Measurements from ENCODE around the gene AFF3.
A peak's percentile ranks its signal among the peaks of the same experiment; 100 is the strongest.
"Not testable (repeated sequence)": the region's sequence is repeated elsewhere in the genome, so short reads cannot be mapped to it uniquely, and the experiment has no call there.

The AFF3 gene, protein sequence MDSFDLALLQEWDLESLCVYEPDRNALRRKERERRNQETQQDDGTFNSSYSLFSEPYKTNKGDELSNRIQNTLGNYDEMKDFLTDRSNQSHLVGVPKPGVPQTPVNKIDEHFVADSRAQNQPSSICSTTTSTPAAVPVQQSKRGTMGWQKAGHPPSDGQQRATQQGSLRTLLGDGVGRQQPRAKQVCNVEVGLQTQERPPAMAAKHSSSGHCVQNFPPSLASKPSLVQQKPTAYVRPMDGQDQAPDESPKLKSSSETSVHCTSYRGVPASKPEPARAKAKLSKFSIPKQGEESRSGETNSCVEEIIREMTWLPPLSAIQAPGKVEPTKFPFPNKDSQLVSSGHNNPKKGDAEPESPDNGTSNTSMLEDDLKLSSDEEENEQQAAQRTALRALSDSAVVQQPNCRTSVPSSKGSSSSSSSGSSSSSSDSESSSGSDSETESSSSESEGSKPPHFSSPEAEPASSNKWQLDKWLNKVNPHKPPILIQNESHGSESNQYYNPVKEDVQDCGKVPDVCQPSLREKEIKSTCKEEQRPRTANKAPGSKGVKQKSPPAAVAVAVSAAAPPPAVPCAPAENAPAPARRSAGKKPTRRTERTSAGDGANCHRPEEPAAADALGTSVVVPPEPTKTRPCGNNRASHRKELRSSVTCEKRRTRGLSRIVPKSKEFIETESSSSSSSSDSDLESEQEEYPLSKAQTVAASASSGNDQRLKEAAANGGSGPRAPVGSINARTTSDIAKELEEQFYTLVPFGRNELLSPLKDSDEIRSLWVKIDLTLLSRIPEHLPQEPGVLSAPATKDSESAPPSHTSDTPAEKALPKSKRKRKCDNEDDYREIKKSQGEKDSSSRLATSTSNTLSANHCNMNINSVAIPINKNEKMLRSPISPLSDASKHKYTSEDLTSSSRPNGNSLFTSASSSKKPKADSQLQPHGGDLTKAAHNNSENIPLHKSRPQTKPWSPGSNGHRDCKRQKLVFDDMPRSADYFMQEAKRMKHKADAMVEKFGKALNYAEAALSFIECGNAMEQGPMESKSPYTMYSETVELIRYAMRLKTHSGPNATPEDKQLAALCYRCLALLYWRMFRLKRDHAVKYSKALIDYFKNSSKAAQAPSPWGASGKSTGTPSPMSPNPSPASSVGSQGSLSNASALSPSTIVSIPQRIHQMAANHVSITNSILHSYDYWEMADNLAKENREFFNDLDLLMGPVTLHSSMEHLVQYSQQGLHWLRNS (N-terminal part only)

DNA sequence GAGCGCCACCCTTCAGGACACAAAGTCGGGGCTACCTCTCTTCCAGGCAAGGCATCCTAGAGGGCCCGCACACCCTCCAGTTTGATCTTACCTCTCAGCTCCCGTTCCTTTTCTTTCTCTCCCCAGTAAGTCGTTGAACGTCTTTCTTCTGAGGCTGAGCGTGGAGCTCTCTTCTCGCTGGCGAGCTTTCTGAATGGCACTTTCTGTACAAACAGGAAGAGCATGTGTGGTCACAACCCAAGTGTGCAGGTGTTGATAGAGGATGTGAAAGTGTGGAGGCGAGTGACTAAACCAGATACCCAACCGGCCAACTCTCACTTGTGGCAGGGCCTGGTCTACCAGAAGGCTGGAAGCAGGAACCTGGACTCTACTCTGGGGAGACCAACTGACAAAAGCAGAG is at the start of gene AFF3:
Gene AFF3, minus strand, starts transcription at position 198 of the 400 bp plus-strand sequence. CDS start 38,136 bp downstream, outside the sequence.
- peak; percentile 44 to 55 for DNase-seq

DNA sequence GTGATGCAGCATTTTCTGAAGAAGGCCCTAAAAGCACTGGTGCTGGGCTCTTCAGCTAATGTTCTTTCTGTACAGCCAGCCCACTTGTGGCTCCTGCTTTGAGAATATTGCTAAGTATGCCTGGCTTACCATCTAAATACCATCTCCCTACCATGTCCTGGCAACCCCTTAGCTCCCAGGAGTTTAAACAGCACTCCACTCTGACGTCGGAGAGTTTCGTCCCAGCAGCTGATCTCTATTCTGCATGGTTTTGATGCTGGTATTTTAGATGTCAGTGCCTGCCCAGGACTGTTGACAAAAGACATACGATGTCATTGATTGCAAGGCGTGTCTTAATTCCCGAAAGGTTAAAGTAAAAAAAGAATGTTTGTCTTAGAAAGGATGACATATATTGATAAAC is 47.0 kb upstream of the AFF3 start:
- DNase-seq: no peak

DNA sequence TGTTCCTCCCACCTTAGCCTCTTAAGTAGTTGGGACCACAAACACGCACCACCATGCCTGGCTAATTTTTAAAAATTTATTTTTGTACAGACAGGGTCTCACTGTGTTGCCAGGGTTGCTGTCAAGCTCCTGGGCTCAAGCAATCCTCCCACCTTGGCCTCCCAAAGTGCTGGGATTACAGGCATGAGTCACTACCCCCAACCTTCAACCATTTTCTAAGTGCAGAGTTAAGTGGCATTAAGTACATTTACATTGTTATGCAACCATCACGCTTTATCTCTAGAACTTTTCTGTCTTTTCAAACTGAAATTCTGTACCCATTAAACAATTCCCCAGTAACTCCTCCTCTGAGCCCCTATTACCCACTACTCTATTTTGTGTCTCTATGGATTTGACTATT is 45.9 kb upstream of the AFF3 start:
- no peak for DNase-seq

DNA sequence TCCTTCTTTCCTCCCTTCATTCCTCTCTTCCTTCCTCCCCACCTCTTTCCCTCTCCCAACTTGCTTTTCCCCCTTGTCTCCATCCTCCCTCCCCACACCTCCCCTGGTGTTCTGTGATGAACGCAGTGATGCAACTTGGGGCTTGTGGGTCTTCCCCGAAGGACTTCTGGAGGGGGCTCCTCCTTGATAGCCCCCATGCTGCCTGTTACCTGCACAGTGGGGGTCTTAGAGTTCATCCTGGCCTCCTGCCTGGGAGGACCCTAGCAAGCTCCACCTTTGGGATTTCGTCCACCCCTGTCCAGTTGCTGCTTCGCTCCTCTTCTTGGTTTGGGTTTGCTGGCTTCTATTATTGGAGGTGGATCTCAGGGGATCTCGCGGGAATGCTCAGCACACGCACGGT is 43.7 kb upstream of the AFF3 start:
- DNase-seq: no peak

DNA sequence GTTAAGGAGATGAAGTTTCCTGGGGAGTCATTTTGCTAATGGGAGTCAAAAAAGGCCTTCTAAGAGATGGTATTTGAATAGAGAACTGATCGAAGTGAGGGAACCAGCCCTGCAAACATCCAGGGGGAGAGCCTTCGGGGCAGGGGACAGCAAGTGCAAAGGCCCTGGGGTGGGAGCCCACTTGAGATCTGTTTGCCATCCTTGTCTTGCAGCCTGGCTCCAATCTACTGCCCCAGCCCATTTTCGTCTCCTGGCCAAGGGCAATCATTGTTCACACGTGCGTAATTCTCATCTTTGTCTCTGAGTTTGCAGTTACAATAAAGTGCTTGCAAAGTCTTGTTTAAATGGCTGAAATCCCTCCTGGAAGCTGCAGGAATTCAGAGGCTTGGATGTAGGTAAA is 43.1 kb upstream of the AFF3 start:
- no peak for DNase-seq

DNA sequence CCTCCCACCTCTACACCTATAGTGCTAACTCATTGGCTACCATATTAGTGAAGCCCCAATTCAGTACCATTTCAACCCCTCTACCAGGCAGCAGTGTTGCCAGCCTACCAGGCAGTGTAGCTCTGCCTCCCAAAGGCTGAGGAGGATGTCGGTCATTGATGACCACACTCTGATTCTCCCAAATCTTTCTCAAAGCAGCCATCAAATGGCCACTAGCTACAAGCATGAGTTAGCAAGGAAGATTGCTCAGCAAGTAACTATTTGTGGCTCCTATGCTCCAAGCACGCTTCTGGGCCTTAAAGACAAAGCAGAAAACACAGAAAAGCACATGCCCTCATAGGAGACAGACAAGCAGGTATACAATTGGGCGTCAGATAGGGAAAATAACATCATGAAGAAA is 42.7 kb upstream of the AFF3 start:
- no peak for DNase-seq

DNA sequence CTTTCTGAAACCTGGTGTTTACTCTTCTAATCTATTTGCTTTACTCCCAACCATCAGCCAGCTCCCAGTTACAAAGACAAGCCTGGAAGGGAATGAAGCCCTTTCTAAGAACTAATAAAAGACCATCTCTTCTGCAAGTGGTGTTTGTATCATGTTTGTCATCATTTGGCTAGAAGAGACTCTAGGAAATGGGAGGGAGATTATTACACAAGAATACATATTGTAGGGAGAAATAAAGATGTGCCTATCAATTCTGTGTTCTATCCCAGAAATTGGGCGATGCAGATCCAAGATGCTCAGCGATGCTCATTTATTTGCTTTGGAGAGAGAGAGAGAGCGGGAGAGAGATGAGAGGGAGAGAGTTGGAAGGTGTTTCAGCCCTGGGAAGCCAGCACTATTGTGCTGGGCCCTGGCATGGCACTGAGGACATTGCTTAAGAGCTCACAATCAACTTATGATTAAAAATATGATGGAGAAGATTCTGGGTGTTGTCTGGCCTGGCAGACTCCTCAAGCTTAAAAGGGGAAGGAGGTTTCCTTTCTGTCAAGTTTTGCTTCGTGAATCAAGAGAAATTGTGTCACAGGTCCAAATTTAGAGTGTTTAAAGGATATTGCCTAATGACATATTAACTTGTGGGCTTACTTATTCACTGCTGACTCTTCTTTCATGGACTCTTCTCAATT is 41.8 kb upstream of the AFF3 start:
- no peak for DNase-seq

DNA sequence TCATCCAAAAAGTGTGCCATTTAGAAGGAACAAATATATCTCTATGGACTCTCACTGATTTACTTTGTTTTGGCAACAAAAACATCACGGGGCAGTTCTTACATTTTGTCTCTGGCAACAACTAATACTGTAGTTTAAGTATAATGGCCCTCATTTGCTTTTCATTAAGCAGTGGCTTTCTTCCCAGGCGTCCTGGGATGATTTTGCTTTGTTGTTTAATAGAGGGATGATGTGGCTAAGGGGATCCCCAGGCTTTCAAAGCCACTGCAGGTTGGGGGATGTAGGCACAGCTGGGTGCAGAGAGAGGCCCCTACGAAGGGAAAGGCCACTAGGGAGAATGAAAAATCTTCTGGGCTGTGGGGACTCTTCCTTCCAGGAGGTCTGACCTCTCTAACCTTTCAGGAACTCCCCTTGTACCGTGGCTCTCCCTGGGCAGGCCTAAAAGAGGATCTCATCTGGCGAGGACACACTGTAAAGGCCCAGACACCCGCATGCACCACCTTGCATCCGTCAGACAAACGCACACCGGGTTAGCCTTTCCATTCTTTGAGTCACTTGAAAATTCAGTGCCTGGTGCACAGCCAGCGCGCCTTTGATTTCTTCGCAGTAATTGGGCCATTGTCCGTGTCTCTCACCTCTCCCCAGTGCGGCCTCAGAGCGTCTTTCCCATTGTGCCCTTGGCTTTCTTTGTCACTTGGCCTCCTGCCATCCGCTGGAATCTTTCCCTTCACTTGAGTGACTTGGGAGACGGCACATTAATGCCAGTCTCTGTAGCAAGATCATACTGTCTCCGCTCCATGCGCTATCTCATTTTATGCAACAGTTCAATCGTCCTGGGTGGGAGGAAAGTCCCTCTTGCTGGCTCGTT is 40.3 kb upstream of the AFF3 start:
- no peak for DNase-seq

DNA sequence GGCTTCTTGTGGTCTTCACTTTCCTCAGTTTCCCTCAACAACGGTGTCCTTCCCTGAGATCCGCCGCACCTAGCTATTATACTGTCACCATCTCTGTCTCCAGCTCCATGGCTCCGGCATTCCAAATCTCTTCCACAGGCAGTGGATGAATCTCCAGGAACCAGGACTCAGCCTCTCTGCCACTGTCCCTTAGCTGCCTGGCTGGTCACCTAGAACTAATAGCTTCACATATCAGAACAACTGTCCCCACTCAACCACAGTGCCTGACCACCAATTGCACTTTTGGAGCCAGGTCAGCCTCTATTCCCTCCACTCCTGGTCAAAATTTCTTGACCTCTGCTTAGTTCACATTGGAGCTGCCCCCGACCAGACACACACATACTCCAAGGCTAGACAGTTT is 38.1 kb upstream of the AFF3 start:
- DNase-seq: no peak

DNA sequence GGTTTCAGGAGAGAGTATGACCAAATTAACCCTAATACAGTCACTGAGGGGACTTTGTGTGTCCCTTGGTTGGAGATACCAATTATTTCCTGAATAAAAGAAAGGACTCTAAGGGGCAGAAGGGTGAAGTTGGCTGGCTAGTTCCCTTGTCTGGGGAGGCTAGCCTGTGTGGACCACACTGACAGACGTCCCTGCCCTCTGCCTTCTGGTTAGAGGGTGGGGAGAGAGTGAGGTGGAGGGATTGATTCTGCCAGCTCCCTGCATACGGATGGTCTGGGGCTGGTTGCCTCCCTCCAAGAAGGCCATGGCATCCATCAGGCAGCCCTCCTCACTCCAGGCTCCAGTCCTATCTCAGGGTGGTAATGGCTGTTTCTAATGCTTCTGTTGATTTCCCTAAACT is 37.4 kb upstream of the AFF3 start:
- DNase-seq: no peak

DNA sequence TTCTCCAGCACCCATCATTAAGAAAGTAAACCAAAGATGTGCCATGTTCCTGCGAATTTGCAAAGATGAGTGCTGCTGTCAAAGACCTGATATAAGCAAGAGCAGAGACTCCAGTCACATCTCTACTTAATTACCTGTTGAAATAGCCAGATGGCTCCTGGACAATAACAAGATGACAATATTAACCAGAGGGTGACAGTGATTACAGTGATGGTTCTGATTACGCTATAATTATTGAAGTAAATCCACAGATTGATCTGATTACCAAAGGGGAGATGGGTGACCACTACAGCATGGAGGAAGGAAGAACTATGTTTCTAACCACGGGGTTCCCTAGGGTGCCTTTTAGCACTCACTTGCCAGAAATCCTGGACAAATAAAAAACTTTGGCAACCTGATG is 36.5 kb upstream of the AFF3 start:
- no peak for DNase-seq

DNA sequence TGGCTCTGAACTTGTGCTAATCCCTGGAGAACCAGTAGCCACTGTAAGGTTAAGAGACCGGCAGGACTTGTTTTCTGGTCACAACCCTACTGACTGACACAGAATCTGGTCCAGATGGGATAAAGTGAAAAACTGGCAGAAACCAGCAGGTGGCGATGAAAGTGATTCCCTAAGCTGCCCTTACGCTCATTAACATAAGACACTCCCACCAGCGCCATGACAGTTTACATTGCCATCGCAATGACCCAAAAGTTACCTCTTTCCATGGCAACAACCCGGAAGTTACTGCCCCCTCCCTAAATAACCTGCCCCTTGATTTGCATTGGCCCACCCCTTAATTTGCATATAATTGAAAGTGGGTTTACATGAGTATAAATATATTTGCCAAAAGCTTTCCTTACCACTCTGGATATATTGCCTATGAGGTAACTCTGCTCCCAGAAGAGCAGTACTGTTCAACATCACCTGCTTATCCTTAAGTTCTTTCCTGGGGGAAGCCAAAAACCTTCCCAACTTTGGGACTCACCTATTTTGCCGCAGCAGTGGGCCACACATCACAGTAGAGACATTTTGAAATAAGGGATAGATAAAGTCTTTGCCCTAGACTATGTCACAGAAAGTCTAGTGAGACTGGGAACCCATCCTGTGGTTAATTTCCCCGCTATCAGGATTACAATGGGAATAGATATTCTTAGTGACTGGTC is 35.8 kb upstream of the AFF3 start:
- peak; percentile 6 to 18 for DNase-seq

DNA sequence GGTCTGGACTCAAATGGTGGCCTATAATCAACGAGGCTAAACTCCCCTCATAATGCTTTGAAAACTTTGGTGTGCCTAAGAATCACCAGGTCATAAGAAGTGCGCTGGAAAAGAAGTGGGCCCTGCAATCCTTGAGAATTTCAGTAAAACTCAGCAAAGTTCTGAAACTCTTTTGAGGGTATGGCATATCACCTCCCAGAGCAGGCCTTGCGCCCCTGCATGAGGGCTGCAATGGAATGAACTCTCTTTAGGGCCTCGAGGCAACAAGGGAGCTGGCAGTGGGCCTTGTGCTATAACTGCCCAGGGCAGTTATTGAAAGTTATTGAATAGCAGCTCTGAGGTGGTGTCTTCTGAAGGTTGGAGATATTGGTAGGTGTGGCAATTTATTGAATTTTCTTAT is 34.5 kb upstream of the AFF3 start:
- no peak for DNase-seq

DNA sequence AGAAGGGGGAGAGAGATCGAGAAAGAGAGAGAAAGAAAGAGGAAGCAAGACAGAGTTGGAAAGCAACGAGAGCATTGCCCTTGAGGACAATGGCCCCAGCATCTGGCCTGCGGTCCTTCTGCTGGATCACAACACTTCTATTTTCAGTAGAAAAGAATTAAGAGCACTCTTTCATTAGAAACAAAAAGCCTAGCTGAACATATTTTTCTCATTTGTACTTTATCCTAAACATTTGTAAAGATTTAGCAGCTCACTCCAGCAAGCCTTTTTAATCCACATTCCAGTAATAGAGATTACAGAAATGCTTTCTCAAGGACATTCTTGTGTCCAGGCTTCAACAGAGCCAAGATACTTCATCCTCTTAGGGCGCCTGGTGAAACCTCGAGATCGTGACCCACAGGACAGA is 31.6 kb upstream of the AFF3 start:
- DNase-seq: no peak

DNA sequence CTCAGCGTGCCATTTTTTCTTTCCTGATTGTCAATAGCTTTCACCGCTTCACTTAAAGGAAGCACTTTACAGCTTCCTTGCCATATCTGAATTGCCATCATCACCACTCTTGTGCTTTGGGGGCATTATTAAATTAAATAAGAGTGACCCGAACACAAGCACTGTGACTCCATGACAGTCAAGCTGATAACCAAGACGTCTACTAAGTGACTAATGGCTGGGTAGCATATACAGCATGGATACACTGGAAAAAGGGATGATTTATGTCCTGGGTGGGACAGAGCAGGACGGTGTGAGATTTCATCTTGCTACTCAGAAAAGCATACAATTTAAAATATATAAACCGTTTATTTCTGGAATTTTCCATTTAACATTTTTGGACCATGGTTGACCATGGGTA is 24.3 kb upstream of the AFF3 start:
- no peak for DNase-seq

DNA sequence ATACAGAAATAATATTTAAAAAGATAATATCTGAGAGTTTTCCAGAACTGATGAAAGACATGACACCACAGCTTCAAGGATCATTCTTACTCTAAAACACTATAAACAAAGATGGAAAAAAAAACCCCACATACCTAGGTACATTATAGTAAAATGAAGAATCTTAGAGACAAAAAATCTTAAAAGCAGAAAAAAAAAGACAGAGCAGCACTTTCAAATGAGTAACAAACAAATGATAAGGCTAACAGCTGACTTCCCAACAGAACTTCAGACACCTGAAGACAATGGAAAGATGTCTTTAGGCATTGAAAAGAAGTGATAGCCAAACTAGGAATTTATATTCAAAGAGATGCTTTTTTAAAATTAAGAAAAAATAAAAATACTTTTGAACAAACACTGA is 21.2 kb upstream of the AFF3 start:
- no peak for DNase-seq

DNA sequence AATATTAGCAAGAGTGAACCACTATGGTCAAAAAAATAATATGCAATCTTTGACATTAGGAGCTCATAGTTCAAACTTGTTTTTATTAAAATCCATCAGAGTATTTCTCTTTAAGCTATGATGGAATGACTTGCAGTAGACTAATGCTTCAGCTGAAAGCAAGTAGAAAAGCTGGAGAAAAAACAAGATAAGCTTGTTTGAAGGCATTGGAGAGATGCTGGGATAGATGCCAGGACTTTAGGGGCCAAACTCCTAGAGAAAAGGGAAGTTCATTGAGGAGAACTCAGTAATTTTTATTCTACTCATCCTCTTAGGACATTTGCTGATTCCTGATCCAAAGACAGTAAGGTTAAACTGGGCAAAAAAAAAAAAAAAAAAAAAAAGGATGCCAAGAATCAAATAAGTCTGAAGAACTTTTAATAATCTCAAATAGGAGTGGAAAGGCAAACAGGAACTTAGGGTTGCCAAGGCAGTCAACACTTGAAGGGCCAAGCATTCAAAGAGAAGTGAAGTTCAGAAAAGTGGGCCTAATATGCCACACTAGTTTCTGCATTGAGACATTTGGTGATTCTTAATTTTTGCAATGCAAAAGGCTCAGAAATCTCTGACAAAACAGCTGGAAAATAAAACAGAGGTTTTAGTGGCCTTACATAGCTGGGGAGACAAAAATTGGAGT is 19.7 kb upstream of the AFF3 start:
- DNase-seq: no peak

DNA sequence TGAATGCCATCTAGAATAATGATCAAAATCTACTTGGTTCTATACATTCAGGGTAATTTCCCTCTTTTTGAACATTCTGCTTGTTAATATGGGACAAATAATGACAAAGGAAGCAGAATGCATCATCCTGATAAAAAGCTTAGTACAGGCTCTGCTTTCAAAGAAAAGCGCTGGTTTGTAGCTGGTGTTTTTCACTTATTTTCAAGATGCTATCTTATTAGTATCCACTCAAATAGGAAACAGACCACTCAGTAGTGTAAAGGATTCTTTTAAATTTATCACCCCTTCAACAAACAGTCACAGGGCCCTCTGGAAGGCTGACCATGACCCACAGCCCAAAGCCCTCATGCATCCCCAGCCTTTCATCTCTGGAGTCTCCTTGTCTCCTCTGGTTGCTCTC is 18.0 kb upstream of the AFF3 start:
- no peak for DNase-seq

DNA sequence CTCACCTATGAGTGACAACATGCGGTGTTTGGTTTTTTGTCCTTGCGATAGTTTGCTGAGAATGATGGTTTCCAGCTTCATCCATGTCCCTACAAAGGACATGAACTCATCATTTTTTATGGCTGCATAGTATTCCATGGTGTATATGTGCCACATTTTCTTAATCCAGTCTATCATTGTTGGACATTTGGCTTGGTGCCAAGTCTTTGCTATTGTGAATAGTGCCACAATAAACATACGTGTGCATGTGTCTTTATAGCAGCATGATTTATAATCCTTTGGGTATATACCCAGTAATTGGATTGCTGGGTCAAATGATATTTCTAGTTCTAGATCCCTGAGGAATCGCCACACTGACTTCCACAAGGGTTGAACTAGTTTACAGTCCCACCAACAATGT is 9.4 kb upstream of the AFF3 start:
- not testable (repeated sequence) for DNase-seq

DNA sequence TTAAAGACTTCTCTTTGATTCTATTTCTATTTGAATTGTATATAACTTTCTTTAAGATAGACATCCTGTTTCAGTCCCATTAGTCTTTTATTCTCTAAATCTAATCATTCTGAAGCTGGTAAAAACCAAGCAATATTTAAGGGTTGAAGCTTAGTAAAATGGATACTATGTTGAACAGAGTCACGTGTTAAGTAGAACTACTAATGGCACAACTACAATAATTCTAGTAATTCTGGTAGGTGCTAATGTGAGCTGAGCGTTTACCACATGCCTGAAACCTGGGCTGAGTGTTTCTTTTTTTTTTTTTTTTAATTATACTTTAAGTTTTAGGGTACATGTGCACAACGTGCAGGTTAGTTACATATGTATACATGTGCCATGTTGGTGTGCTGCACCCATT is 8.9 kb upstream of the AFF3 start:
- DNase-seq: no peak

DNA sequence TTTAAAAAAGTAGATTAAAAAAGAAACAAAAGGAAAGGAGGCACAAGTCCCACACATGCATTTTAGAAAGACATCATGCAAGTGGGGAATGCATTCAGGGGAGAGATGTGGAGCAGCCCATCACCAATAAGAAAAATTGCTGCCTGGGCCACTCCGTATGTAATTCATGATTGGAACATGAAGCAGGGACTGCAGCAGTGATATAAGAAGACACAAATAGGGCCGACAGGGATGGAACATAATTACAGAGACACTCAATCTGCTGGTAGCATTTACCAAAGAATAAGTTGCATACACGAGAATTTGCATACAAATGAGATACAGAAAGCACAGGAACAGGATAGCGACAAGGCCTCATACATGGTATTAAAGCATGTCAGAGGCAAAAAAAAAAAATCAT is 6.5 kb upstream of the AFF3 start:
- no peak for DNase-seq
